NCI-H2171 (cell line): ENCODE data around the gene BSCL2.
"Not testable (repeated sequence)": the region's sequence is repeated elsewhere in the genome, so short reads cannot be mapped to it uniquely, and the experiment has no call there.

Experiments
- DNase-seq: peaks from one replicate; lab custom pipeline; 2025; lab: John Stamatoyannopoulos, UW

Gene BSCL2

DNA sequence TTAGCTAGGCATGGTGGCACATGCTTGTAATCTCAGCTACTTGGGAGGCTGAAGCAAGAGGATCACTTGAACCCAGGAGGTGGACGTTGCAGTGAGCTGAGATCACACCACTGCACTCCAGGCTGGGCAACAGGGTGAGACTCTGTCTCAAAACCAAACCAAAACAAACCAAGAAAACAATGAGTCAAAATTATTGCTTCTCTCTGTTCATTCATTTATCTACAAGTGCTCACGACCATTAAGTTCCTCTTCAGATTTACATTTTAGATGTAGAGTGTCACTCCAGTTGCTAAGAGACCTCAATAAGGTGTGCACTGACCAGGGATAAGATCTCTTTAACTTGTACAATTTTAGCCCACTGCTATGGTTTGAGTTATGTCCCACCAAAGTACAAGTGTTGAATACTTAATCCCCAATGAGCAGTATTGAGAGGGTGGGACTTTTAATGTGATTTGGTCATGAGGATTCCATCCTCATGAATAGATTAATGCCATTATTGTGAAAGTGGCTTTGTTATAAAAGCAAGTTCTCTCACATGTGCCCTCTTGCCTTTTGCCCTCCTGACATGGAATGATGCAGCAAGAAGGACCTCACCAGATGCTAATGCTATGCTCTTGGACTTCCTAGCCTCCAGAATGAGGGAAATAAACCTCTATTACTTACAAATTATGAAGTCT, 12.2 kb upstream of the BSCL2 start:
- DNase-seq = no peak

DNA sequence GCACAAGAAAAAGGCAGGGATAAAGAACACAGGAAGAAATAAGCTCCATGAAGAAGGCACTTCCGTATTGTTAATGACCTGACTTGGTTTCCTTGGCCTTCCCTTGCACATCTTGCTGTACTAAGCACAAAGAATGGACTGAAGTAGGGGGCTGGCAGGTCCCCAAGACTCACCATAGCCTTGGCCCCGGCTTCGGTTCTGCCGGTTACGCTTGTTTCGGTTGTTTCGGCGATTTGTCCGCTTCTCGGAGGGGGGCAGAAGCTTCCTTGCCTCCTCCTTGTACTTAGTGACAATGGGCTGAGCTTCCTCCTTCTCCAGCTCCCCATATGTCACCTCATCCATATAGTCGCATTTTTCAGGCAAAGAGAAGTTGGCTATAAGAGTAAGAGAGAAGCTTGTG, 9.6 kb upstream of the BSCL2 start:
- no peak for DNase-seq

DNA sequence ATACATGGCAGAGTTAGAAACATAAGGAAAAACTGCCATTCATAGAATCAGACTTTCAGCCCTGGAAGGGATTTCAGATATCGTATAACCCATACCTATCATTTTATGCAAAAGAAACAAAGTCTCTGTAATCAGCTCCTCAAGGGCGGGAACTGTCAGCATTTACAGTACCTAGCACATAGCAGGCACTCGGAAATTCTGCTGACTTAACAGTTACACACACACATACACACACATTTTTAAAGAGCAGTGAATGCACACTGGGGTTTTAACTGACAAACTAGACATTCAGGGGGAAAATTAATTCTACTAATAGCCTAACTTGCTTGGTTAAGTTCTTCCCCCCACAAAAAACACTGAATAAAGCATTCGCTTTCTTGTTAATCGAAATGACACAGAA, 9.0 kb upstream of the BSCL2 start:
- no peak for DNase-seq

DNA sequence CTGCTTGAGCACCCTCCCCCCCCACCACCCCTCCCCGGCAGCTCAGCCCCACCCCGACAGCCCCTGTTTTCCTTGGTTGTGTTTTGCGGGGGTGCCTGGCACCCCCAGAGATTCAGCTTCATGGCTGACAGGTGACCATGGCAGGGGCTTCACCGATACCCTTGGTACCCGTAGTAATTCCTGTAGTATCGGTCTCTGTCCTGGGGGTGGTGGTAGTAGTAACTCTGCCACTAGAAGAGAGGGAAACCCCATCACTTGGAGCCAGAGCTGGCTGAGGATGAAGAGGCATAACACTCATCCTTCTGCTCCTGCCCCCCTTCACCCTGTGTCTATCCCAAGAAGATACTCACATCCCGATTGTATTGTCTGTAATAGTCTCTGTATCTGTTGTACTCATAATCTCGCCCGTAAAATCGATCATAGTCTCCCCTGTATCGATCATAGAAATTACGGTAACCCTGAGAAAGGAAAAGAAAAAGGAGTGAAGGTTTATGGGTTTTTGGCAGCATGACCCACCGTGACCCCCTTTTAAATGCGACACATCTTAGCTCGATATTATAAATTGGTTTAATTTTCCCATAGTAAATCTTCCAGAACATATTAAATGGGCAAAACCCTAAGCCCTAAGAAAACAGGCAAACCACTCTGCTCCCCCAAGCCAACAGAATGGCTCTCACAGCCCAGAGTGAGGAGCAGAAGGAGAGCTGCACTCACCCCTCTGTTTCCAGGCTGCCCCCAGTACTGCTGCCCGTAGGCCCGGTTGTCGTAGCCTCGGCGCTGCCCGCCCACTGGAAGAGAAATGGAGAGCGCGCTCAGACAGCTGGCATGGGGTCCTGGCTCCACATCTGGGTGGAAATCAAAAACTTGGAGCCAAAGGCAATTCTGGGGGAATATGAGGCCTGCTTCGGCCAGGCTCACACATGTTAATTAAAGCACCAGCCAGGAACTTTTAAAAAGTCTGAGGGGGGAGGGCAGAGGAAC, 8.2 kb upstream of the BSCL2 start:
- no peak for DNase-seq

DNA sequence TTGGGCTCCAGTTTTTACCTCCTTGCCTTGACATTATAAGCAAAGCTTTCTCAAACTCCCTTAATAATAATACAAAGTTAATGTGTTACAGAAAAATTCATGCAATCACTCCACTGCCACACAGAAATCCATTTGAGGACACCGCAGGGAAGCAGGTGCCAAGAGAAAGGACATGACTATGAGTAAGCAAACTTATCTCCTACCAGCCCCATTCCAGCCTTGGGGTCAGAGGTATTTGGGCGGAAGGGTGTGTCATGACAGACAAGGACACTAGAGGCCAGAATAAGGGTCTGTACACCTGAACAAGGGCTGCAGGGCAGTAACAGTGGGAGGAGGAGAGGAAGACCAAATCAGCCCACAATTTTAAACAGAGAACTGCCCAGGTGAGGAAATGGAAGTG, 6.1 kb upstream of the BSCL2 start:
- no peak for DNase-seq

DNA sequence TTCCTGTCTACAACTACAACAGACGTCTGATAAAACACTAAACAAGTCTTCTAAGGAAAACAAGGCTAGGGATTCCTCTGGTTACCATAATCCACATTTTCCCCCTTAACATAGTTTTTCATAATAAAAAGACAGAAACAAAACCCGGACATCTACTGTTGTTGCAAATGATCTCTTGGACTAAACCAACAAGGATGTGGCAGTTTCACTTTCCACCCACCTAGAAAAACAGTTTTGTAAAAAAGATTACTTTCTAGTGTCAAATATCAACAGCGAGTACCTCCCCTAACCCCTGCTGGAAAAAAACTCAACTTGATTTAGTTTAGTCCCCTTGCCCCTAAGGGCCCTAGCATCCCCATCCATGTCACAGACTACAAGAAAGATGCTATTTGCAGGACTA, 5.6 kb upstream of the BSCL2 start:
- no peak for DNase-seq

DNA sequence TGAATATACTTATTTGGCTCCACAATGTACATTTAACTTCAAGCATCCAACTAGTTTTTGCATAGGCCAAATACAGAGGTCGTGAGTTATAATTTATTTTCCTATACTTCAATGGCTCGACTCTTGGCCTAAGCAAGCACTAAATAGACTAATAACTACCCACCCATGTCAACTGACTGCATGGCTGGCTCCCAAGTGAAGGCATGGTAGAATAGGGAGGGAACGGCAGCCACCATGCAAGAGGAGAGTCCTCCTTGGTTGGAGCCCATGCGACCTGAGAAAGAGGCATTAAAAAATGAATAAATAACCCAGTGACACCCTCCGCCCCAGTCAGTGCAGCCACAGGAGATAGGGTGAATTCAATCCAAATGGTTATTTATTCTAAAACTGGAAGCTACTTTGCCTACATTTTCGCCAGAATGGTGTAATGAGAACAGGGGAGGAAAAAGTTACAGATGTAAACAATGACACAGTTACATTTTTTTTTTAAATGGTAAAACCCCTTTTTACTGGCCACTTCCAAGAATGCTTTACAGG, 5.1 kb upstream of the BSCL2 start:
- no peak for DNase-seq

DNA sequence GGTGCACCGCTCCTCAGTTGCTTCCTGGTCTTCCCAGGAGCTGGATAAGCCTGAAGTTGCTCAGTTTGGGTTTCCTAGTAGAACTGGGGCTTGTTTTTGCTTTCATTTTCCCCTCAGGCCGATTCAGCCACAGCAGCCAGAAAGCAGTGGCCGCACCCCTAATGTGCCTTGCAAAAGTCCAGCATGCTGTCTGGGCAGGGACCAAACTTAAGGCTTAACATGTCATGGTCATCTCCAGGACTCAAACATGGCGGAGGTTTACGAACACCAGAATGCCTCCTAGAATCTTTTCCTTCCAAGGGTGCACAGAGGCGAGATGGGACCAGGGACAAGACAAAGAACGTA, 2.7 kb upstream of the BSCL2 start:
- no peak for DNase-seq

DNA sequence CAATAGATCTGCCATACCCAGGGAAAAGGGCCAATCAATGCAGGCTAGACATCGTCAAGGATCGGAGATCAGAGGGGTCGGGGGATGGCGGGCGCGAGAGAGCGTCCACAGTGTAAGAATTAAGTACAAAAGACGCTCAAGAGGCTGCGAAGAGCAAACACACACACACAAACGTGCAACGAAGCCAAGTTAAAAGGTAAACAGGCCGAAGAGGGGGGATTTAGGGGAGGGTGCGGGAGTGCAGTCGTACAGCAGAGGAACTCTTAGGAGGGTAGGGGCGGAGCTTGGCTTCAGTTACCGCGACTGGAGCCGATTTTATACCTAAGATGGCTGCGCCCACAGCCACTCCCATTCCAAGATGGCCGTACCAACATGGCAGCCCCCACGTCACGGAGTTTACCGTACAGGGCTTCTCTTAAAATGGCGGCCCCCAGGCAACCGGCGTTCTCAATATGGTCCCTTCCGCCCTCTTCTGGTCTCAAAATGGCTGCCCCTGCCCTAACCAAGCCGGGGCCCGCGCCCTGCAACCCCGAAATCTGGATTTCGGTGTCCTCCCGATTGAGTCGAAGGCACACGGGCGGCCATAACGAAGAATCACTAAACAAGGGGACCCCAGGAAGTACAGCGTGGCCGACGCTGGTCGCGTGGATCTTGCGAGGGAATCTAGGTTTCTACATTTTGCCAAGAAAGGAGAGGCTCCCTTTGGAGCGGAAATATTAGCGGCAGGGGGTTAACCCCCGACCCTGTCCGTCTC, 2.2 kb upstream of the BSCL2 start:
- DNase-seq = peak; percentile 99

DNA sequence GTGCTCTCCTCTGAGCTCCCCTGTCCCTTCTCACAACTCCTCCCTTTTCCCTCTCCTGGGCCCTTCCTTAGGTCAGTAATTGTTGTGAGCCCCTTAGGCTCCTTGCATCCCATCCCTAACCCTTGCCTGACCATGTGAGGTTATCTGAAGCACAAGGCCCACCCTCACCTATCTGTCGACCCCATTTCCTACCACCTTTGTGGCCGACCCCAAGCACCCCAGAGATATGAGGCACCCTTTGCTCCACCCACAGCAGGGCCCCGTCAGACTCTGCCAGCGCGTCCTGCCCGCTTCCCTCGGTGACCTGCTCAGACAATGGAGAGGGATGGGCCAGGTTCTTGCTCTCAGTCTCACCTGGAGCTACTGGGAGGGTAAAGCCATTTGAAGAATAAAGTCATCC, 1.6 kb upstream of the BSCL2 start:
- no peak for DNase-seq

DNA sequence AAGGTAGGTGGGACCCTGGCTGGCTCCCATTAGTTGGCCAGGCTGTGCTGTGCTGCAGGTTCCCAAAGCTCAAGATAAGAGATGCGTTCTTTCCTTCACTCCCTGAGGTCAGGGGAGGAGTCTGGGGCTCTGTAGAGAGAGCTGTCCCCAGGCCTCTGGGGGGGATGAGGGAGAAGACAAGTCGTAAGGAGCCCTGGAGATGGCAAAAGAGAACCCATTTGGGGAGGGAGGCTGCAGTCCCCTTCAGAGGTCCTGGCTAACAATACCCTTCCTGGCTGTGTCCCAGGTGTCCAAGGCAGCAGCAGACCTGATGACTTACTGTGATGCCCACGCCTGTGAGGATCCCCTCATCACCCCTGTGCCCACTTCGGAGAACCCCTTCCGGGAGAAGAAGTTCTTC, 1.2 kb upstream of the BSCL2 start:
- DNase-seq = no peak

DNA sequence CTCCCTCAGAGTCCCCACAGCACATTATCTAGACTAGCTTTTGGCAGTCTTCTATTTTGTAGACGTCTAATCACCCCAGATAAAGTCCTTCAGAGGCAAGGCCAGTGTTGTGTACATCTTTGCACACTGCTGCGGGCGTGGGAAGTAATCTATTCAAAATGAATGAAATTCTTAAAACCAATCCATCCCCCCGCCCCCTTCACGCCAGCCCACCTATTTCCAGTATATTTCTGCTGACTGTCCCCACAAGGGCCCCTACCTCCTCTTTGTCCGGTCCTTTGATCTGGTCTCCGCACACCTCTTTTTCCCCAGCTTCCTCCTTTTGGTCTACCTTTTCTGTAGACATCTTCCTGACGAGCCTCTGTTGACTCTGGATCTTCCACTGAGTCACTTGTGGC, 375 bp downstream of the BSCL2 start:
- no peak for DNase-seq

DNA sequence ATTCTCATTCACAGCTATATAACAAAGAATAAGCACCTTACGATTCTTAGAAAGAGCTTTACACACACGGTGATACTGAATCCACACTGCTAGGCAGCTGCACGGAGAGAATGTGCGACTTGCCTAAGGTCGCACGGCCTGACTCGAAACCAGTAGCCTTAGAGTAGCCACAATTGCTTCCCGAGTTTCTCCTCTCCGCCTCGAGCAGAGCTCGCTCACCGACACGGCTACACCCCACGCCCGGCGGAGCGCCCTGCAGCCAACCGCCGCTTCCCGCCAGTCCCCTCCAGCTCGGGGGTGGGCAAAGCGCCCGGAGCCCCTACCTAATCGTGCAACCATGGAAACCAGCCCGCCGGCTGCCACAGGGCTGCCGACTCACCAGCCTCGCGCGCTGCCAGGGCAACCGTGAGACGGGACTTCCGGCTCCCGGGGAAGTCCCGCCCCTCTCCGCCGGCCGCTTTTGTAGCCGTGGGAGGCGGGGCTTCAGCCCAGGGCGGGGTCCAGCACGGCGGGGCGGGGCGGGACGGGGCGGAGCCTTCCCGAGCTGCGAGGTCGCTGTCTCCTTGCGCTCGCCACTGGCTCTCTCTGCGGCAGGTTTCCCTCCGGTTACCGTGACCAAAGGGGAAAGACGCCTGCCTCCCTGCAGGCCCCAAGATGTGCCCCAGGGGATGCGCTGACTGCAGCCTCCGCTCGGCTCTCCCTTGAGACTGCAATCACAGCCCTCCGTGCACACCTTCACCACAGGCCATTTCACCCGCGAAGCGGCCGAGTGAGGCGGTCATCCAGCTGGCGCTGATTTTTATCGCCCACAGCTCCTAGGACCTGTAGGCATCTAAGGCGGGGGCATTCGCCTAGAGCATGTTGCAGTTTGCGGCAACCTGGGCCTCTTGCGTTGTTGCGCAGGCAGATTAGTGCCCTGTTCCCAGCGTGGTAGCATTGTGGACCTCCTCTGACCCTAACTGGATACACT, 1.1 kb downstream of the BSCL2 start:
- DNase-seq = peak; percentile 97

DNA sequence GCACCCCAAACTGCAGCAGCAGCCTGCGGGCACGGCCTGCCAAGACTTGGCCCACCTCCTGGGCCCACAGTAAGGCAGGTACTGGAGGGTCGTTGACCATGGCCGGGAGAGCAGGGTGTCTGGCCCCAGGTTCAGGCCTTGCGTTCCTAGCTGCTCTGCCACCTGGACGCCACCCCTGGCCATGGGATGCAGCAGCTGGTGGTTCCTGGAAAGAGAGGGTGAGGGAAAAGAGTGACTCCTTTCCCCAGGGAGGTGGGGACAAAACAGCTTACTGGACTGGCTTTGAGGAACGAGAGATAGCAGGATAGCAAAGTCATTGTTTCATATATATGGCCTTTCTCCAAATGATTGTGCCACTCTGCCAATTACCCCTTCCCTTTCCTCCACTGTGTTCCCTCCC, 1.8 kb downstream of the BSCL2 start:
- no peak for DNase-seq

DNA sequence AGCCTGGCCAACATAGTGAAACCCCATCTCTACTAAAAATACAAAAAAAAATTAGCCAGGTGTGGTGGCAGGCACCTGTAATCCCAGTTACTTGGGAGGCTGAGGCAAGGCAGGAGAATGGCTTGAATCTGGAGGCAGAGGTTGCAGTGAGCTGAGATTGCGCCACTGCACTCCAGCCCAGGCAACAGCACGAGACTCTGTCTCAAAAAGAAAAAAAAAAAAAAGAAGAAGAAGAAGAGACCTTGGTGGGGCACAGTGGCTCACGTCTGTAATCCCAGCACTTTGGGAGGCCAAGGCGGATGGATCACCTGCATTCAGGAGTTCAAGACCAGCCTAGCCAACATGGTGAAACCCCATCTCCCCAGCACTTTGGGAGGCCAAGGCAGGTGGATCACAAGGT, 3.3 kb downstream of the BSCL2 start:
- not testable (repeated sequence) for DNase-seq

DNA sequence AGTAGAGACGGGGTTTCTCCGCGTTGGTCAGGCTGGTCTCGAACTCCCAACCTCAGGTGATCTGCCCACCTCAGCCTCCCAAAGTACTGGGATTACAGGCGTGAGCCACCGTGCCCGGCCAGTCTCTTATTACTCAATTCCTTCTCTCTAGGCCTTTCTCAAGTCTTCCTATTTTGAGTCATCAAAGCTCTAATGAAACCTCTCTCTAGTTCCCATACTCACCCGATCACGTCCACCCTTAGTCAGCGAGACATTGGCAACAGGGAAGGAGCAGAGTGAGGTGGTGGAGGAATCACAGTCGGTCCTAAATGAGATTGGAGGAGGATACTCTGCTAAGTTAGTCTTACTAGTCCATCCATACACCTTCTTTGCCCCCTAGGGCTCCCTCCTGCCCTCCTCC, 5.0 kb downstream of the BSCL2 start:
- DNase-seq = no peak

DNA sequence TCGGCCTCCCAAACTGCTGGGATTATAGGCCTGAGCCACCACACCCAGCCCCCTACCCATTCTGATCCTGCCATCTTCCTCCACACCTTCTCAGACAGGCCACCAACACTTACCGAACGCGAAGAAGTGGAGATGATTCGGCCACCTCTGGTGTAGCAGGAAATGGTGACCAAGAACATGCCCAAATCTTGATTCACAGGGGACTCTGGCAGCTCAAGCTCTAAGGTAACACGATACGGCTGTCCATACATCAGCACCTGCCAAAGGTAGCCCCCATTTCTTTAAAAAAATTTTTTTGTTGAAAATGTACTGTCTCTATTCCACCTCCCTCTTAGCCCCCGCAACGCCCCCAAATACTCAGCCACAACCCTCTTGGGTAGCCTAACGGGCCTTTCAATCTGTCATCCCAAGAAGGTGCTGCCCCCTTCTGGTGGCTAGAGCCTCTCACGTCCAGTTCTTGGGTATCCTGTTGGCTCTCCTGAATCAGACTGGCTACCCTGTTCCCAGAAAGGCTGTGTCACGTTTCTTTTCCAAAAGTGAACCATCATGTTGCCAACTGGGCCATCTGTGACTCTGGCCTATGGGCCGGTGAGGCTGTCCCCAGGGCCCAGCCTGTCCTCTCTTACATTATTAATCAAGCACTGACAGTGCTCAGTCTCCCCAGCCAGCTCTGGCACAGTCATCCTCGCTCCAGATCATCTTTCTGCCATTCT, 12.6 kb downstream of the BSCL2 start:
- DNase-seq = no peak

DNA sequence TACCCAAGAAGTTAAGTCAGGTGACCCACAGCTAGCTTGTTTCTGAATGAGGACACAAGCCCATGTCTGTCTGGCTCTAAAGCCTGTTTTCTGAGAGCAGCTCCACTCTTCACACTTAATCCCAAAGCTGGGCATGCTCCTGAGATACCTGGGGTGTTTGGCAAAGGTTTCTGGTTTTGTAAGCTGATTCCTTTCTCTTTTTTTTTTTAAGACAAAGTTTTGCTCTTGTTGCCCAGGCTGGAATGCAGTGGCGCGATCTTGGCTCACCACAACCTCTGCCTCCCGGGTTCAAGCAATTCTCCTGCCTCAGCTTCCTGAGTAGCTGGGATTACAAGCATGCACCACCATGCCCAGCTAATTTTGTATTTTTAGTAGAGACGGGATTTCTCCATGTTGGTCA, 13.6 kb downstream of the BSCL2 start:
- DNase-seq = not testable (repeated sequence)

DNA sequence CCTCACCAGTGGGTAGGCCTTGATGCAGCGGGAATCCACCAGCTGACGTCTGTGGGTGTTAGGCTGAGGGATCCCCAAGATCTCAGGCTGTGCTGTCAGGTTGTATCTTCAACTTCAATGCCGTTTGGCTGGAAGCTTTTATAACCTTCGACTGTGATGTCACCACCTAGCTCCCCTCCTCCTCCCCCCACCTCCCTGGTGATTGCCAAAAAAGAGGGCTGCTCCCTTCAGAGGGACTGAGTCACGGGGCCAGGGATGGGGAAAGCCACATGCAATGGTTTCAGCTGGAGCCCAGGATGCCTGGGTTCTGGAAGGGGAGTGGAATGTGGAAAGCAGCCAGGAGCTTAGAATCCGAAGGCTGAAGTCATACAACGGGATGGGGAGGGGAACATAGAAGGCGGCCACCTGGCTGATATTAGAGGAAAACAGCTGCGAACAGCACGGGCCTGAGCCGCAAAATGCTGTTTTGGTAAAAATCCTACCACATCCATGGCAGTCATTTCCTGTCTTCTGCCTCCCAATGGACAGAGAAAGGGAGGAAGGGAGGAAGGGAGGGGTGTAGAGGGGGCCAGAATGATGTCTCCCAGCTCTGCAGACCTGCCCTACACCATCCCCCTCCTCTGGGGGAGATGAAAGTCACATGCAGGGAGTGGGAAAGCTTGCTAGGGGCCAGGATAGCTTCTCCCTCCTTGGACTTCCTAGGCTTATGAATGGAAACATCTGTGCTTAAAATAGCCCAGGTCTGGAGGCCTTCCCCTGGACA, 17.6 kb downstream of the BSCL2 start, which contains the start of gene LRRN4CL:
TSS of gene LRRN4CL (minus strand) at position 110 of the 763 bp plus-strand sequence. CDS start 1,022 bp downstream, outside the sequence.
- DNase-seq = no peak

DNA sequence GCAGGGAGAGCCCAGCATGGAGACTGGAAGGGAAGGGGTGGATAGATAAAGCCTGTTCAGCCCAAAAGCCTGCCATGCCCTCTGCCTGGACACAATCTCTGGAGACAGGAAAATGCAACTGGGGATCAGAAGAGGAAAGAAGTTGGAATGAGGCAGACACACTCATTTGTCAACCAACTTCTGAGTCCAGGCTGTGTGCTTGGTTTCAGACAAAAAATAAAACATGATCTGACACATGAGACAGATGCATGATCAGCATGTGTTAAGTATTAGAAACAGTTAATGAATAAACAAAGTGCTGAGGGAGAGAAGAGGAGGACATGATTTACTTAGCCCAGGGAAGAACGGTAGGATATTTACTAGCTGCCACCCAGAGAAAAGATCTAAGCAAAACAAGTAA, 18.7 kb downstream of the BSCL2 start:
- no peak for DNase-seq
